Measurements from ENCODE around the gene GPRC5C.

The GPRC5C gene

GRCh38 chr17:74408262-74408661 is 23.6 kb upstream of the GPRC5C start:
- no peak for DNase-seq

- no peak for DNase-seq
Measured at GRCh38 chr17:74408815-74409214, 23.1 kb upstream of the GPRC5C start.

- DNase-seq, result no peak
Measured at GRCh38 chr17:74410001-74410443, 21.9 kb upstream of the GPRC5C start.

- no peak for DNase-seq
Measured at GRCh38 chr17:74412581-74412980, 19.3 kb upstream of the GPRC5C start.

GRCh38 chr17:74413491-74413890 is 18.4 kb upstream of the GPRC5C start:
- no peak for DNase-seq

- DNase-seq, result no peak
Measured at GRCh38 chr17:74414510-74414909, 17.4 kb upstream of the GPRC5C start.

GRCh38 chr17:74415608-74416396 is 16.1 kb upstream of the GPRC5C start:
- DNase-seq, result no peak

- no peak for DNase-seq
Measured at GRCh38 chr17:74417178-74418045, 14.5 kb upstream of the GPRC5C start.

GRCh38 chr17:74419928-74420411 is 11.9 kb upstream of the GPRC5C start:
- no peak for DNase-seq

GRCh38 chr17:74424117-74424516 is 7.8 kb upstream of the GPRC5C start:
- no peak for DNase-seq

- no peak for DNase-seq
Measured at GRCh38 chr17:74424657-74425056, 7.2 kb upstream of the GPRC5C start.

- DNase-seq, result no peak
Measured at GRCh38 chr17:74426551-74427047, 5.3 kb upstream of the GPRC5C start.

GRCh38 chr17:74427048-74427762 is 4.7 kb upstream of the GPRC5C start:
- no peak for DNase-seq

GRCh38 chr17:74427763-74428153 is 4.1 kb upstream of the GPRC5C start:
- DNase-seq, result no peak

- DNase-seq, result no peak
Measured at GRCh38 chr17:74429604-74430384, 2.1 kb upstream of the GPRC5C start.

- DNase-seq, result no peak
Measured at GRCh38 chr17:74430385-74430705, 1.5 kb upstream of the GPRC5C start.

GRCh38 chr17:74430706-74431567 is 951 bp upstream of the GPRC5C start:
- DNase-seq, result no peak

GRCh38 chr17:74432424-74432690 is 469 bp downstream of the GPRC5C start:
- no peak for DNase-seq

- no peak for DNase-seq
Measured at GRCh38 chr17:74432766-74433391, 991 bp downstream of the GPRC5C start.

- no peak for DNase-seq
Measured at GRCh38 chr17:74433421-74434121, 1.7 kb downstream of the GPRC5C start.
